ENCODE data around the gene DAB1.

The DAB1 gene

GRCh38 chr1:57467830-57468229, 44.0 kb upstream of the DAB1 start:
- no peak overlapping the region for H3K4me3 ChIP-seq (replicated peaks; ENCODE audit: low read depth, low read length)
- DNase-seq (ENCODE audit: extremely low read depth, insufficient read length), result no peak
- no peaks in the 10 kb centered on the region for H3K27me3 ChIP-seq (replicated peaks; ENCODE audit: control insufficient read depth, insufficient read depth, low read length)
- no peak for TF ChIP-seq CTCF (IDR thresholded peaks at IDR 0.05; ENCODE audit: insufficient read depth, low read length, poor library complexity, severe bottlenecking)
- H3K36me3 ChIP-seq (ENCODE audit: control insufficient read depth, insufficient read depth, low read length), result no peaks in the 10 kb centered on the region

- DNase-seq (ENCODE audit: extremely low read depth, insufficient read length), result no peak
- Histone ChIP-seq H3K27me3 (replicated peaks; ENCODE audit: control insufficient read depth, insufficient read depth, low read length) (no peaks in the 10 kb centered on the region), H3K4me3 (replicated peaks; ENCODE audit: low read depth, low read length) (no peak overlapping the region), H3K36me3 (ENCODE audit: control insufficient read depth, insufficient read depth, low read length) (no peaks in the 10 kb centered on the region)
- TF ChIP-seq CTCF (IDR thresholded peaks at IDR 0.05; ENCODE audit: insufficient read depth, low read length, poor library complexity, severe bottlenecking), result no peak
Measured at GRCh38 chr1:57464756-57465155, 40.9 kb upstream of the DAB1 start.

- H3K36me3 ChIP-seq (ENCODE audit: control insufficient read depth, insufficient read depth, low read length), result no peaks in the 10 kb centered on the region
- DNase-seq (ENCODE audit: extremely low read depth, insufficient read length), result no peak
- H3K27me3 ChIP-seq (replicated peaks; ENCODE audit: control insufficient read depth, insufficient read depth, low read length), result no peaks in the 10 kb centered on the region
- H3K4me3 ChIP-seq (replicated peaks; ENCODE audit: low read depth, low read length), result no peak overlapping the region
- TF ChIP-seq CTCF (IDR thresholded peaks at IDR 0.05; ENCODE audit: insufficient read depth, low read length, poor library complexity, severe bottlenecking), result no peak
Measured at GRCh38 chr1:57463343-57463742, 39.5 kb upstream of the DAB1 start.

GRCh38 chr1:57461405-57461804, 37.5 kb upstream of the DAB1 start:
- Histone ChIP-seq H3K4me3 (replicated peaks; ENCODE audit: low read depth, low read length) (no peak overlapping the region), H3K27me3 (replicated peaks; ENCODE audit: control insufficient read depth, insufficient read depth, low read length) (no peaks in the 10 kb centered on the region), H3K36me3 (ENCODE audit: control insufficient read depth, insufficient read depth, low read length) (no peaks in the 10 kb centered on the region)
- no peak for DNase-seq (ENCODE audit: extremely low read depth, insufficient read length)
- TF ChIP-seq CTCF (IDR thresholded peaks at IDR 0.05; ENCODE audit: insufficient read depth, low read length, poor library complexity, severe bottlenecking), result no peak

GRCh38 chr1:57451516-57451915, 27.7 kb upstream of the DAB1 start:
- Histone ChIP-seq H3K4me3 (replicated peaks; ENCODE audit: low read depth, low read length) (no peak overlapping the region), H3K36me3 (ENCODE audit: control insufficient read depth, insufficient read depth, low read length) (no peaks in the 10 kb centered on the region), H3K27me3 (replicated peaks; ENCODE audit: control insufficient read depth, insufficient read depth, low read length) (no peaks in the 10 kb centered on the region)
- DNase-seq (ENCODE audit: extremely low read depth, insufficient read length), result no peak
- TF ChIP-seq CTCF (IDR thresholded peaks at IDR 0.05; ENCODE audit: insufficient read depth, low read length, poor library complexity, severe bottlenecking), result no peak

GRCh38 chr1:57450981-57451380, 27.1 kb upstream of the DAB1 start:
- DNase-seq (ENCODE audit: extremely low read depth, insufficient read length), result no peak
- Histone ChIP-seq H3K36me3 (ENCODE audit: control insufficient read depth, insufficient read depth, low read length) (no peaks in the 10 kb centered on the region), H3K4me3 (replicated peaks; ENCODE audit: low read depth, low read length) (no peak overlapping the region), H3K27me3 (replicated peaks; ENCODE audit: control insufficient read depth, insufficient read depth, low read length) (no peaks in the 10 kb centered on the region)
- TF ChIP-seq CTCF (IDR thresholded peaks at IDR 0.05; ENCODE audit: insufficient read depth, low read length, poor library complexity, severe bottlenecking), result no peak

Measured in GM06990 (cell line).